Thymus (tissue), 11 donors: ENCODE measurements around the gene CRYAB. TPM values are rescaled to one million over a fixed set of nuclear protein-coding genes. Genes with fewer than 3 reads are reported as not detected.
A peak's percentile ranks its signal among the peaks of the same experiment; 100 is the strongest.

ENCODE experiments used
- DNase-seq, 9 donors: peaks; one replicate each; pipeline ENCODE4 v3.0.0-alpha.2; 2013; ENCODE audit warnings: low spot score in 9 of 9, low read depth in 6 of 9, missing footprints in 1 of 9
- H3K27ac ChIP-seq, 2 donors: one replicate each; pipeline ENCODE4 v1.5.1; 2013; ENCODE audit warnings: control low read depth in 1 of 2, low read depth in 1 of 2, low read length in 1 of 2, mild to moderate bottlenecking in 1 of 2, moderate library complexity in 1 of 2
- H3K27me3 ChIP-seq, 2 donors: one replicate each; pipeline ENCODE4 v1.5.1; 2013; ENCODE audit warnings: low read length in 1 of 2; ENCODE audit not compliant: control insufficient read depth in 2 of 2, insufficient read depth in 1 of 2
- H3K36me3 ChIP-seq, 2 donors: one replicate each; pipeline ENCODE4 v1.5.1; 2013; ENCODE audit warnings: low read length in 1 of 2, mild to moderate bottlenecking in 1 of 2, moderate library complexity in 1 of 2; ENCODE audit not compliant: control insufficient read depth in 2 of 2, insufficient read depth in 2 of 2
- H3K4me1 ChIP-seq, 2 donors: one replicate each; pipeline ENCODE4 v1.5.1; 2013; ENCODE audit warnings: low read length in 2 of 2; ENCODE audit not compliant: control insufficient read depth in 2 of 2, insufficient read depth in 2 of 2
- H3K4me3 ChIP-seq, 2 donors: one replicate each; pipeline ENCODE4 v1.5.1; 2013; ENCODE audit warnings: low read length in 2 of 2, control low read depth in 1 of 2, mild to moderate bottlenecking in 1 of 2
- H3K9me3 ChIP-seq, 2 donors: one replicate each; pipeline ENCODE4 v1.5.1; 2013; ENCODE audit warnings: low read length in 1 of 2, mild to moderate bottlenecking in 1 of 2; ENCODE audit not compliant: control insufficient read depth in 2 of 2, insufficient read depth in 1 of 2
- WGBS: extraction: QIAGEN DNeasy Blood & Tissue Kit; methylation state at CpG from one replicate; pipeline ENCODE4 v1.1.7; 2013; 5-methylcytosine and 5-hydroxymethylcytosine counted together
- polyA plus RNA-seq: library from polyadenylated mRNA; stranded (reverse); fragments of 200-250 nt; gene quantifications from one replicate; pipeline ENCODE4 v1.2.3, GENCODE V29; 2013
- total RNA-seq: library from RNA; stranded (reverse); fragments of 120-200 nt; gene quantifications from one replicate; pipeline ENCODE4 v1.2.4, GENCODE V29; 2013
- donor health status: healthy.

Gene CRYAB
- total and polyA plus RNA-seq, 2 donors = 4.2 to 116 TPM

GRCh38 chr11:111916768-111917167 is 5.2 kb upstream of the CRYAB start:
- H3K36me3 ChIP-seq = no peaks in the 10 kb centered on the region
- H3K27ac ChIP-seq = no peak overlapping the region
- H3K4me3 ChIP-seq = no peak overlapping the region
- whole genome bisulfite sequencing = 97% methylated on average over 1 of the region's 1 CpG
- peaks cover 0 to 14% of the 10 kb centered on the region in 2 donors for H3K4me1 ChIP-seq
- DNase-seq = no peak
- no peaks in the 10 kb centered on the region for H3K9me3 ChIP-seq
- peaks cover 9 to 37% of the 10 kb centered on the region in 2 donors for H3K27me3 ChIP-seq

- H3K4me1 ChIP-seq = peaks cover 0 to 11% of the 10 kb centered on the region in 2 donors
- no peak for DNase-seq
- WGBS = 88% methylated on average over 4 of the region's 4 CpGs
- no peak overlapping the region for H3K4me3 ChIP-seq
- H3K27me3 ChIP-seq = peaks cover 9 to 55% of the 10 kb centered on the region in 2 donors
- H3K27ac ChIP-seq = no peak overlapping the region
- H3K36me3 ChIP-seq = no peaks in the 10 kb centered on the region
- no peaks in the 10 kb centered on the region for H3K9me3 ChIP-seq
Observed at GRCh38 chr11:111913997-111914396, 2.4 kb upstream of the CRYAB start.

- no peaks in the 10 kb centered on the region for H3K9me3 ChIP-seq
- no peaks in the 10 kb centered on the region for H3K36me3 ChIP-seq
- H3K4me1 ChIP-seq = peaks cover 0 to 7% of the 10 kb centered on the region in 2 donors
- no peak overlapping the region for H3K4me3 ChIP-seq
- peaks cover 9 to 57% of the 10 kb centered on the region in 2 donors for H3K27me3 ChIP-seq
- no peak for DNase-seq
- no peak overlapping the region for H3K27ac ChIP-seq
- 88% methylated on average over 24 of the region's 24 CpGs for WGBS
Observed at GRCh38 chr11:111913031-111913861, 1.7 kb upstream of the CRYAB start.

GRCh38 chr11:111912535-111912934 is 965 bp upstream of the CRYAB start, which contains the start of gene HSPB2:
Gene HSPB2, plus strand, starts transcription at chr11:111912734. Its CDS starts 96 bp downstream, at chr11:111912830.
- no peaks in the 10 kb centered on the region for H3K36me3 ChIP-seq
- DNase-seq = no peak
- no peaks in the 10 kb centered on the region for H3K9me3 ChIP-seq
- peaks cover 0 to 7% of the 10 kb centered on the region in 2 donors for H3K4me1 ChIP-seq
- H3K27ac ChIP-seq = peak within 1 kb of the TSS in 1 of 2 donors; percentile 9
- peaks cover 9 to 57% of the 10 kb centered on the region in 2 donors for H3K27me3 ChIP-seq
- H3K4me3 ChIP-seq = no peak within 1 kb of the TSS
- 17% methylated on average over 26 of the region's 26 CpGs for WGBS

DNA sequence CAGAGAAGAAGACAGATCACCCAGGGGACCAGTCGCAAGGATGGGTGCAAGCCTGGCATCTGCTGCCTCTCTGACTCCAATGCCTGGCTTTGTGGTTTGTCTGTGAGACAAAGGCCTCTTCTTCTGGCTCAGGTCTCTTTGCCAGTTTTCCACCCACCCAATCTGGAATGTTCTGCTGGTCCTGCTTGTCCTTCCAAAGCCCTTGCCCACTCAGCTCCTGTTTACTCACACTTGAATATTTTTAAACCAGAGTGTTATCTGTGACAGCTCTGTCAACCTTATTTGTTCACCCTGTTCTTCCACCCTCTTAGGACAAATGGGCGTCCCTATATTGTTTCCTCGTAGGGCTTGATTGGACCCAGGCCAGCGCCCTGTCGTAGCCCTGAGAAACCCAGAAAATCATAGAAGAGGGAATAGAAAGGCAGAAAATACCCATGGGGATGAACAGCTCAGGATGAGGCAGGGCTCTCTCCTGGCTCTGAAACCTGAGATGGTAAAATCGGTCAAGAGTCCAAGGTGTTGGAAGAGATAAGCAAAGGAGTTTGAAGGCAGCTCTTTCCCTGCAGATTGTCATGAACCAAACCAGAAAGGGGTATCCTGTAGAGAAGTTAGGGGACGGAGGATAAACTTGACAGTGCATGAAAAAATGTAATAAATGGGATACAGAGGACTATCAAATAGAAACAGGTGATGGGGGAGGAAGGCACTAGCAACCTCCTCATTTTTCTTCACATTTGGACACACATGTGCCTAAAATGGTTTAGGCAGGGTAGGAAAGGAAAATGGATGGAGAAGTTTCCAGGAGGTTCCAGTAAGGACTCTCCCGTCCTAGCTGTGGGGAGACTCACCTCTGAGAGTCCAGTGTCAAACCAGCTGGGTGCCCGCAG is 651 bp downstream of the CRYAB start:
- 85% methylated on average over 9 of the region's 9 CpGs for WGBS
- Histone ChIP-seq H3K9me3 (no peaks in the 10 kb centered on the region), H3K36me3 (no peaks in the 10 kb centered on the region), H3K4me1 (peaks cover 0 to 7% of the 10 kb centered on the region in 2 donors), H3K4me3 (no peak overlapping the region), H3K27ac (peak overlapping the region in 1 of 2 donors; percentile 2), H3K27me3 (peaks cover 9 to 53% of the 10 kb centered on the region in 2 donors)
- no peak for DNase-seq

GRCh38 chr11:111909378-111909777 is 2.2 kb downstream of the CRYAB start:
- WGBS = 95% methylated on average over 5 of the region's 5 CpGs
- peaks cover 9 to 46% of the 10 kb centered on the region in 2 donors for H3K27me3 ChIP-seq
- H3K36me3 ChIP-seq = no peaks in the 10 kb centered on the region
- H3K9me3 ChIP-seq = no peaks in the 10 kb centered on the region
- H3K4me1 ChIP-seq = peaks cover 0 to 7% of the 10 kb centered on the region in 2 donors
- no peak for DNase-seq
- H3K4me3 ChIP-seq = no peak overlapping the region
- H3K27ac ChIP-seq = no peak overlapping the region

GRCh38 chr11:111908639-111909305 is 2.8 kb downstream of the CRYAB start:
- no peaks in the 10 kb centered on the region for H3K36me3 ChIP-seq
- H3K9me3 ChIP-seq = no peaks in the 10 kb centered on the region
- H3K4me1 ChIP-seq = peaks cover 0 to 7% of the 10 kb centered on the region in 2 donors
- H3K4me3 ChIP-seq = no peak overlapping the region
- WGBS = 89% methylated on average over 5 of the region's 5 CpGs
- no peak for DNase-seq
- no peak overlapping the region for H3K27ac ChIP-seq
- peaks cover 9 to 40% of the 10 kb centered on the region in 2 donors for H3K27me3 ChIP-seq

GRCh38 chr11:111906680-111907079 is 4.9 kb downstream of the CRYAB start:
- WGBS = 86% methylated on average over 1 of the region's 1 CpG

More at GRCh38 chr11:111906680-111907079, 4.9 kb downstream of the CRYAB start:
- H3K4me1 ChIP-seq = no peaks in the 10 kb centered on the region
- H3K36me3 ChIP-seq = no peaks in the 10 kb centered on the region
- no peak overlapping the region for H3K4me3 ChIP-seq
- peaks cover 0 to 19% of the 10 kb centered on the region in 2 donors for H3K27me3 ChIP-seq
- no peak overlapping the region for H3K27ac ChIP-seq
- no peak for DNase-seq
- H3K9me3 ChIP-seq = no peaks in the 10 kb centered on the region
